COLO668 (cell line): Measurements from ENCODE around the gene AMPD2.
A peak's percentile ranks its signal among the peaks of the same experiment; 100 is the strongest.

Source experiments
- DNase-seq: peaks from one replicate; lab custom pipeline; 2025; ENCODE audit not compliant: unreplicated experiment; lab: John Stamatoyannopoulos, UW

Gene AMPD2

GRCh38 chr1:109619576-109620400, at the start of gene AMPD2, which contains the start of gene GNAT2:
AMPD2 (plus strand) TSS chr1:109619837; CDS start chr1:109621176, 1,339 bp downstream.
GNAT2 (minus strand) TSS chr1:109619616; CDS start chr1:109612870, 6,746 bp downstream.
- DNase-seq = peak; percentile 79

GRCh38 chr1:109570414-109570813, 49.2 kb upstream of the AMPD2 start:
- DNase-seq = no peak

GRCh38 chr1:109573785-109574184, 45.9 kb upstream of the AMPD2 start:
- DNase-seq = no peak

- no peak for DNase-seq
Measured at GRCh38 chr1:109578947-109579443, 40.6 kb upstream of the AMPD2 start.

GRCh38 chr1:109579491-109579890, 40.1 kb upstream of the AMPD2 start:
- DNase-seq = no peak

GRCh38 chr1:109582021-109582420, 37.6 kb upstream of the AMPD2 start:
- DNase-seq = no peak

GRCh38 chr1:109584766-109585165, 34.9 kb upstream of the AMPD2 start:
- DNase-seq = no peak

- DNase-seq = no peak
Measured at GRCh38 chr1:109586055-109586454, 33.6 kb upstream of the AMPD2 start.

- DNase-seq = no peak
Measured at GRCh38 chr1:109589177-109589576, 30.5 kb upstream of the AMPD2 start.

GRCh38 chr1:109589679-109590078, 30.0 kb upstream of the AMPD2 start:
- DNase-seq = no peak

GRCh38 chr1:109592916-109593315, 26.7 kb upstream of the AMPD2 start:
- no peak for DNase-seq

- DNase-seq = no peak
Measured at GRCh38 chr1:109595531-109595930, 24.1 kb upstream of the AMPD2 start.

- DNase-seq = no peak
Measured at GRCh38 chr1:109598156-109598555, 21.5 kb upstream of the AMPD2 start.

- no peak for DNase-seq
Measured at GRCh38 chr1:109598655-109599054, 21.0 kb upstream of the AMPD2 start.

GRCh38 chr1:109603229-109603628, 16.4 kb upstream of the AMPD2 start:
- no peak for DNase-seq

- no peak for DNase-seq
Measured at GRCh38 chr1:109605381-109605780, 14.3 kb upstream of the AMPD2 start.

- DNase-seq = no peak
Measured at GRCh38 chr1:109609881-109610280, 9.8 kb upstream of the AMPD2 start.

GRCh38 chr1:109610609-109611307, 8.9 kb upstream of the AMPD2 start:
- no peak for DNase-seq

- DNase-seq = no peak
Measured at GRCh38 chr1:109611308-109611990, 8.2 kb upstream of the AMPD2 start.

- DNase-seq = no peak
Measured at GRCh38 chr1:109613361-109614147, 6.1 kb upstream of the AMPD2 start.

GRCh38 chr1:109615879-109616278, 3.8 kb upstream of the AMPD2 start:
- DNase-seq = no peak
